Stimulated activated CD4-positive, alpha-beta T cell treated with anti-CD3 and anti-CD28 coated beads, Interleukin-12 subunit alpha, Interleukin-12 subunit beta, amount 100 ng/mL, for 24 hours (primary cell): ENCODE results near the gene SLC25A1.
"Not testable (repeated sequence)": the region's sequence is repeated elsewhere in the genome, so short reads cannot be mapped to it uniquely, and the experiment has no call there.

ENCODE experiments used
- DNase-seq, 2 experiments: peaks; one replicate each; pipeline ENCODE4 v3.0.0-alpha.2; 2020; ENCODE audit warnings: low read depth in 2 of 2

SLC25A1 gene

GRCh38 chr22:19167106-19167869 lies 11.2 kb downstream of the SLC25A1 start:
- no peak for DNase-seq

- DNase-seq, result no peak
Observed at GRCh38 chr22:19166421-19166820, 12.1 kb downstream of the SLC25A1 start.

GRCh38 chr22:19164425-19164824 lies 14.1 kb downstream of the SLC25A1 start:
- no peak for DNase-seq

GRCh38 chr22:19158649-19159048 lies 19.9 kb downstream of the SLC25A1 start:
- not testable (repeated sequence) for DNase-seq

GRCh38 chr22:19156109-19156508 lies 22.4 kb downstream of the SLC25A1 start:
- DNase-seq, result not testable (repeated sequence)

GRCh38 chr22:19152942-19153883 lies 25.3 kb downstream of the SLC25A1 start:
- no peak for DNase-seq

- no peak for DNase-seq
Observed at GRCh38 chr22:19151329-19152191, 27.0 kb downstream of the SLC25A1 start.

GRCh38 chr22:19150482-19151328 lies 27.8 kb downstream of the SLC25A1 start:
- DNase-seq, result no peak

- DNase-seq, result no peak
Observed at GRCh38 chr22:19149991-19150390, 28.5 kb downstream of the SLC25A1 start, which contains the start of gene GSC2. GSC2 (minus strand) TSS chr22:19150292; CDS start chr22:19150283, 9 bp downstream.

- DNase-seq, result no peak
Observed at GRCh38 chr22:19149047-19149883, 29.3 kb downstream of the SLC25A1 start.

- DNase-seq, result no peak
Observed at GRCh38 chr22:19148417-19149046, 30.0 kb downstream of the SLC25A1 start.

GRCh38 chr22:19147195-19147780 lies 31.2 kb downstream of the SLC25A1 start:
- DNase-seq, result no peak

- no peak for DNase-seq
Observed at GRCh38 chr22:19146215-19146968, 32.1 kb downstream of the SLC25A1 start.

GRCh38 chr22:19143967-19144400 lies 34.6 kb downstream of the SLC25A1 start:
- DNase-seq, result no peak

GRCh38 chr22:19143212-19143611 lies 35.3 kb downstream of the SLC25A1 start:
- no peak for DNase-seq

- DNase-seq, result no peak
Observed at GRCh38 chr22:19142394-19142793, 36.1 kb downstream of the SLC25A1 start.

- DNase-seq, result no peak
Observed at GRCh38 chr22:19139974-19140373, 38.6 kb downstream of the SLC25A1 start.

GRCh38 chr22:19139001-19139356 lies 39.6 kb downstream of the SLC25A1 start:
- no peak for DNase-seq
